Liver (tissue), 9 donors: ENCODE data around the gene TAPBP. TPM values are rescaled to one million over a fixed set of nuclear protein-coding genes. Genes with fewer than 3 reads are reported as not detected.
A peak's percentile ranks its signal among the peaks of the same experiment; 100 is the strongest.

Experiments used
- DNase-seq: peaks from one replicate; pipeline ENCODE4 v3.0.0-alpha.2; 2017; ENCODE audit warnings: low spot score
- H3K27ac ChIP-seq, 2 donors: one replicate each; pipeline ENCODE4 v1.7.0; 2013; ENCODE audit warnings: inconsistent platforms in 2 of 2, low read length in 2 of 2, control low read depth in 1 of 2, low read depth in 1 of 2, mild to moderate bottlenecking in 1 of 2
- H3K27me3 ChIP-seq, 4 donors: one replicate each; pipeline versions ENCODE4 v1.6.1 to v1.7.0; 2013; ENCODE audit warnings: low read length in 3 of 4, inconsistent platforms in 1 of 4, mild to moderate bottlenecking in 1 of 4, moderate library complexity in 1 of 4; ENCODE audit not compliant: control insufficient read depth in 4 of 4, insufficient read depth in 4 of 4
- H3K36me3 ChIP-seq, 4 donors: one replicate each; pipeline versions ENCODE4 v1.6.1 to v1.7.0; 2013; ENCODE audit warnings: low read length in 3 of 4, mild to moderate bottlenecking in 3 of 4, low read depth in 1 of 4, moderate library complexity in 1 of 4; ENCODE audit not compliant: control insufficient read depth in 4 of 4, insufficient read depth in 3 of 4
- H3K4me1 ChIP-seq, 4 donors: one replicate each; pipeline versions ENCODE4 v1.6.1 to v1.7.0; 2013; ENCODE audit warnings: low read length in 3 of 4, mild to moderate bottlenecking in 3 of 4, moderate library complexity in 1 of 4; ENCODE audit not compliant: control insufficient read depth in 4 of 4, insufficient read depth in 4 of 4
- H3K4me3 ChIP-seq, 3 donors: one replicate each; pipeline versions ENCODE4 v1.6.1 to v1.7.0; 2013; ENCODE audit warnings: low read length in 3 of 3, control low read depth in 1 of 3, low read depth in 1 of 3, mild to moderate bottlenecking in 1 of 3
- H3K9ac ChIP-seq, 2 donors: one replicate each; pipeline ENCODE4 v1.7.0; 2013; ENCODE audit warnings: low read length in 2 of 2, mild to moderate bottlenecking in 2 of 2, moderate library complexity in 2 of 2, control low read depth in 1 of 2, low read depth in 1 of 2
- H3K9me3 ChIP-seq, 4 donors: one replicate each; pipeline versions ENCODE4 v1.6.1 to v1.7.0; 2013; ENCODE audit warnings: low read length in 3 of 4; ENCODE audit not compliant: control insufficient read depth in 4 of 4
- FOXA2 ChIP-seq: IDR thresholded peaks from 2 replicates; pipeline ENCODE4 v1.6.1; 2016; ENCODE audit warnings: antibody characterized with exemption
- GABPA ChIP-seq, 2 donors: IDR thresholded peaks in 1 of 2; conservative IDR thresholded peaks in 1 of 2; 2 replicates each; pipeline ENCODE4 v1.6.1; 2016; ENCODE audit warnings: antibody characterized with exemption in 2 of 2, mild to moderate bottlenecking in 1 of 2, moderate library complexity in 1 of 2
- HNF4A ChIP-seq, 2 donors: conservative IDR thresholded peaks; 2 replicates each; pipeline ENCODE4 v1.6.1; 2016; ENCODE audit warnings: antibody characterized with exemption in 2 of 2, mild to moderate bottlenecking in 2 of 2
- HNF4G ChIP-seq: IDR thresholded peaks from 2 replicates; pipeline ENCODE4 v1.6.1; 2016; ENCODE audit warnings: antibody characterized with exemption
- JUND ChIP-seq, 2 donors: IDR thresholded peaks; 2 replicates each; pipeline ENCODE4 v1.6.1; 2016; ENCODE audit warnings: antibody characterized with exemption in 2 of 2
- NR2F2 ChIP-seq: IDR thresholded peaks from 2 replicates; pipeline ENCODE4 v1.6.1; 2016; ENCODE audit warnings: antibody characterized with exemption
- RAD21 ChIP-seq, 2 donors: IDR thresholded peaks; 2 replicates each; pipeline ENCODE4 v1.6.1; 2016; ENCODE audit warnings: antibody characterized with exemption in 2 of 2, mild to moderate bottlenecking in 2 of 2
- RXRA ChIP-seq, 2 donors: IDR thresholded peaks; 2 replicates each; pipeline ENCODE4 v1.6.1; 2017 to 2018; ENCODE audit warnings: antibody characterized with exemption in 2 of 2, mild to moderate bottlenecking in 1 of 2
- SP1 ChIP-seq: IDR thresholded peaks from 2 replicates; pipeline ENCODE4 v1.6.1; 2018; ENCODE audit warnings: antibody characterized with exemption, mild to moderate bottlenecking
- TAF1 ChIP-seq: conservative IDR thresholded peaks from 2 replicates; pipeline ENCODE4 v1.6.1; 2016; ENCODE audit warnings: antibody characterized with exemption, mild to moderate bottlenecking
- YY1 ChIP-seq: IDR thresholded peaks from 2 replicates; pipeline ENCODE4 v1.6.1; 2016; ENCODE audit warnings: antibody characterized with exemption, mild to moderate bottlenecking
- WGBS: extraction: QIAGEN DNeasy Blood & Tissue Kit; methylation state at CpG from one replicate; pipeline ENCODE4 v1.1.7; 2013; 5-methylcytosine and 5-hydroxymethylcytosine counted together
- polyA plus RNA-seq, 2 donors: library from polyadenylated mRNA; stranded (reverse) in 1 of 2; unstranded in 1 of 2; fragments of 200-250 nt in 1 of 2; fragments of >200 nt in 1 of 2; fragmentation: Nextera tagmentation in 1 of 2; extraction: Ambion mirVana in 1 of 2; gene quantifications; one replicate each; pipeline versions ENCODE4 v1.2.1 to v1.2.3, GENCODE V29; 2013 to 2015
- total RNA-seq, 2 donors: library from RNA; depleted of rRNA; stranded (reverse); fragments of >200 nt; gene quantifications; one replicate each; pipeline ENCODE4 v1.2.3, GENCODE V29; 2014
- TF ChIP-seq, protein P1 (sequence below): IDR thresholded peaks from 2 replicates; pipeline ENCODE4 v1.6.1; 2016; ENCODE audit warnings: antibody characterized with exemption
- TF ChIP-seq, protein P2 (sequence below): fragments of 150-350 bp; IDR thresholded peaks from 2 replicates; pipeline ENCODE4 v1.5.1; 2017; ENCODE audit warnings: improper control_type of control experiment, low read depth, low read length; ENCODE audit not compliant: missing input control
- TF ChIP-seq, protein P3 (sequence below): IDR thresholded peaks from 2 replicates; pipeline ENCODE4 v1.6.1; 2016; ENCODE audit warnings: antibody characterized with exemption
- TF ChIP-seq, protein P4 (sequence below): IDR thresholded peaks from 2 replicates; pipeline ENCODE4 v1.6.1; 2016; ENCODE audit warnings: antibody characterized with exemption, mild to moderate bottlenecking
- TF ChIP-seq, protein P5 (sequence below): IDR thresholded peaks from 2 replicates; pipeline ENCODE4 v1.6.1; 2016; ENCODE audit warnings: antibody characterized with exemption
- donor health status: healthy.
- donor health status: healthy.
- donor health status: healthy.
- donor health status: healthy.
- donor health status: healthy.

The TAPBP gene
- total and polyA plus RNA-seq, 4 donors: 47.9 to 74.0 (median 51.0) TPM

DNA sequence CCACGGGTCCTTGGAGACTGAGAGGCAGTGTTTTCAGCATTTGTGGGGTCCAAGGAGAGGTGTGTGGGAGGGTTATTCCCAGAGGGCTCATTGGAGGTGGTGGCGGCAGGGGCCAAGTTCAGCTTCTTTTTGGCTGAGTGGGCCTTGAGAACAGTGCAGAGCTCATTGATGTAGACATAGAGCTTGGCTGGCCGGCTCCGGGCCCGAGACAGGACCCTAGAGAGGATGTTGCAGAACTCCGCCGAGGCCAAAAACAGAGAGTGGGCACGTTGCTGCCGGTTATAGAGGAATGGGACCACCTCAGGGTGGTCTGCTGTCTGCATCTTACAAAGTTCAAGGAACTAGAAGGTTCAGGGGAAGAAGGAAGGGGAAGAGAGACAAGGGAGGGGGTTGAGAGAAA lies 7.3 kb upstream of the TAPBP start:
- Histone ChIP-seq H3K9ac (no peak overlapping the region), H3K36me3 (peaks cover 0 to 16% (median 8%) of the 10 kb centered on the region in 4 donors), H3K4me1 (peaks cover 20 to 54% (median 48%) of the 10 kb centered on the region in 4 donors), H3K27me3 (no peaks in the 10 kb centered on the region), H3K27ac (peak overlapping the region in 1 of 2 donors; percentile 85), H3K9me3 (no peaks in the 10 kb centered on the region), H3K4me3 (no peak overlapping the region)
- WGBS: 91% methylated on average over 9 of the region's 9 CpGs
- no peak for DNase-seq
- TF ChIP-seq SP1: no peak
- TF ChIP-seq, protein P1, sequence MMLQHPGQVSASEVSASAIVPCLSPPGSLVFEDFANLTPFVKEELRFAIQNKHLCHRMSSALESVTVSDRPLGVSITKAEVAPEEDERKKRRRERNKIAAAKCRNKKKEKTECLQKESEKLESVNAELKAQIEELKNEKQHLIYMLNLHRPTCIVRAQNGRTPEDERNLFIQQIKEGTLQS: no peak
- TF ChIP-seq YY1: no peak
- TF ChIP-seq RXRA (IDR thresholded peaks at IDR 0.05): no peak
- TF ChIP-seq FOXA2: no peak
- no peak for TF ChIP-seq HNF4A (conservative IDR thresholded peaks at IDR 0.05)
- no peak for TF ChIP-seq NR2F2
- TF ChIP-seq, protein P2, sequence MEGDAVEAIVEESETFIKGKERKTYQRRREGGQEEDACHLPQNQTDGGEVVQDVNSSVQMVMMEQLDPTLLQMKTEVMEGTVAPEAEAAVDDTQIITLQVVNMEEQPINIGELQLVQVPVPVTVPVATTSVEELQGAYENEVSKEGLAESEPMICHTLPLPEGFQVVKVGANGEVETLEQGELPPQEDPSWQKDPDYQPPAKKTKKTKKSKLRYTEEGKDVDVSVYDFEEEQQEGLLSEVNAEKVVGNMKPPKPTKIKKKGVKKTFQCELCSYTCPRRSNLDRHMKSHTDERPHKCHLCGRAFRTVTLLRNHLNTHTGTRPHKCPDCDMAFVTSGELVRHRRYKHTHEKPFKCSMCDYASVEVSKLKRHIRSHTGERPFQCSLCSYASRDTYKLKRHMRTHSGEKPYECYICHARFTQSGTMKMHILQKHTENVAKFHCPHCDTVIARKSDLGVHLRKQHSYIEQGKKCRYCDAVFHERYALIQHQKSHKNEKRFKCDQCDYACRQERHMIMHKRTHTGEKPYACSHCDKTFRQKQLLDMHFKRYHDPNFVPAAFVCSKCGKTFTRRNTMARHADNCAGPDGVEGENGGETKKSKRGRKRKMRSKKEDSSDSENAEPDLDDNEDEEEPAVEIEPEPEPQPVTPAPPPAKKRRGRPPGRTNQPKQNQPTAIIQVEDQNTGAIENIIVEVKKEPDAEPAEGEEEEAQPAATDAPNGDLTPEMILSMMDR: no peak

DNA sequence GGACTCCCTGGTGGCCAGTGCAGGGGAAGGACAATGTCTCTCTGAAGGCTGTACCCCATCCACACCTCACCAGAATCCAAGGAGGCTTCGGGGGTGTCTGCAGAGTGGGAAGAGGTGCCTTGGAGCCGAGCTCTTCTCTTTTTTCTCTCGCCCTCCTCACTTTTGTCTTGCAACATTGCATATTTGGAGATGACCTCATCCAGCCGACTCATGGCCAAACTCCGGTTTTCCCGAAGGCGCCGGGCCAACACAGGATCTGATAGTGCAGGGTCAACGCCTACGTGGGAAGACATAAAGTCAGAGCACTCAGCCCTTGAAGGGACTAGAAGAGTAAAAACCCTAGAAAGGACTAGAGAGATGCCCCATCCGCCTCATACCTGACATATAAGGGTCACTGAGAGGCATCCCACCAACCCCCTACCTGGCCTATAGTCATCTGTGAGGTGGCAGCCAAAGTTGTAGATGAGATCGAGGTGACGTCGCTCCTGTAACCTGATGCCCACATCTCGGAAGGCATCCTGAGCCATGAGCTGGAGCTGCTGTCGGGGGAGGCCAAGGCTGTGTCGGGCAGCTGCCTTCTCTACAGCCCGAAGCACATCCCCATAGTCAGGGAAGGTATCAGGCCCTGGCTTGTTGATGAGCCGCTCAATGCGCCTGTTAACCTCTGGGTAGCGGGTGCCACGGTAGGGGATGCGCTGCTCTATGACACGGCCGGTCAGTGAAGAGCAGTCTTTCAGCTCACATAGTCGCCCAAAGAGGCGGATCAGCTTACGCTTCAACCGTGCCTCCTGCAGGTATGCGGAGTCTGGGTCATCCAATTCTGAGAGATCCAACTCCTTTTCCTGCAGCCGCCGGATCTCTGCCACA lies 6.7 kb upstream of the TAPBP start:
- Histone ChIP-seq H3K27ac (peak overlapping the region; percentile 47 to 85), H3K4me3 (no peak overlapping the region), H3K9ac (no peak overlapping the region), H3K9me3 (no peaks in the 10 kb centered on the region), H3K27me3 (no peaks in the 10 kb centered on the region), H3K4me1 (peaks cover 20 to 54% (median 48%) of the 10 kb centered on the region in 4 donors), H3K36me3 (peaks cover 0 to 16% (median 8%) of the 10 kb centered on the region in 4 donors)
- TF ChIP-seq TAF1: no peak
- no peak for TF ChIP-seq FOXA2
- no peak for TF ChIP-seq RXRA (IDR thresholded peaks at IDR 0.05)
- TF ChIP-seq, protein P1: peak; percentile 59
- no peak for TF ChIP-seq RAD21 (IDR thresholded peaks at IDR 0.05)
- TF ChIP-seq HNF4A (conservative IDR thresholded peaks at IDR 0.05): peak; percentile 13 to 29
- TF ChIP-seq JUND (IDR thresholded peaks at IDR 0.05): peak; percentile 86 to 96
- TF ChIP-seq, protein P3, sequence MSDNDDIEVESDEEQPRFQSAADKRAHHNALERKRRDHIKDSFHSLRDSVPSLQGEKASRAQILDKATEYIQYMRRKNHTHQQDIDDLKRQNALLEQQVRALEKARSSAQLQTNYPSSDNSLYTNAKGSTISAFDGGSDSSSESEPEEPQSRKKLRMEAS: no peak
- TF ChIP-seq HNF4G: no peak
- TF ChIP-seq, protein P4, sequence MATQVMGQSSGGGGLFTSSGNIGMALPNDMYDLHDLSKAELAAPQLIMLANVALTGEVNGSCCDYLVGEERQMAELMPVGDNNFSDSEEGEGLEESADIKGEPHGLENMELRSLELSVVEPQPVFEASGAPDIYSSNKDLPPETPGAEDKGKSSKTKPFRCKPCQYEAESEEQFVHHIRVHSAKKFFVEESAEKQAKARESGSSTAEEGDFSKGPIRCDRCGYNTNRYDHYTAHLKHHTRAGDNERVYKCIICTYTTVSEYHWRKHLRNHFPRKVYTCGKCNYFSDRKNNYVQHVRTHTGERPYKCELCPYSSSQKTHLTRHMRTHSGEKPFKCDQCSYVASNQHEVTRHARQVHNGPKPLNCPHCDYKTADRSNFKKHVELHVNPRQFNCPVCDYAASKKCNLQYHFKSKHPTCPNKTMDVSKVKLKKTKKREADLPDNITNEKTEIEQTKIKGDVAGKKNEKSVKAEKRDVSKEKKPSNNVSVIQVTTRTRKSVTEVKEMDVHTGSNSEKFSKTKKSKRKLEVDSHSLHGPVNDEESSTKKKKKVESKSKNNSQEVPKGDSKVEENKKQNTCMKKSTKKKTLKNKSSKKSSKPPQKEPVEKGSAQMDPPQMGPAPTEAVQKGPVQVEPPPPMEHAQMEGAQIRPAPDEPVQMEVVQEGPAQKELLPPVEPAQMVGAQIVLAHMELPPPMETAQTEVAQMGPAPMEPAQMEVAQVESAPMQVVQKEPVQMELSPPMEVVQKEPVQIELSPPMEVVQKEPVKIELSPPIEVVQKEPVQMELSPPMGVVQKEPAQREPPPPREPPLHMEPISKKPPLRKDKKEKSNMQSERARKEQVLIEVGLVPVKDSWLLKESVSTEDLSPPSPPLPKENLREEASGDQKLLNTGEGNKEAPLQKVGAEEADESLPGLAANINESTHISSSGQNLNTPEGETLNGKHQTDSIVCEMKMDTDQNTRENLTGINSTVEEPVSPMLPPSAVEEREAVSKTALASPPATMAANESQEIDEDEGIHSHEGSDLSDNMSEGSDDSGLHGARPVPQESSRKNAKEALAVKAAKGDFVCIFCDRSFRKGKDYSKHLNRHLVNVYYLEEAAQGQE: no peak
- no peak for TF ChIP-seq SP1
- peak in 1 of 2 donors; percentile 7 for TF ChIP-seq GABPA (IDR thresholded peaks at IDR 0.05 in 1 of 2, conservative IDR thresholded peaks at IDR 0.05 in 1 of 2)
- TF ChIP-seq, protein P5, sequence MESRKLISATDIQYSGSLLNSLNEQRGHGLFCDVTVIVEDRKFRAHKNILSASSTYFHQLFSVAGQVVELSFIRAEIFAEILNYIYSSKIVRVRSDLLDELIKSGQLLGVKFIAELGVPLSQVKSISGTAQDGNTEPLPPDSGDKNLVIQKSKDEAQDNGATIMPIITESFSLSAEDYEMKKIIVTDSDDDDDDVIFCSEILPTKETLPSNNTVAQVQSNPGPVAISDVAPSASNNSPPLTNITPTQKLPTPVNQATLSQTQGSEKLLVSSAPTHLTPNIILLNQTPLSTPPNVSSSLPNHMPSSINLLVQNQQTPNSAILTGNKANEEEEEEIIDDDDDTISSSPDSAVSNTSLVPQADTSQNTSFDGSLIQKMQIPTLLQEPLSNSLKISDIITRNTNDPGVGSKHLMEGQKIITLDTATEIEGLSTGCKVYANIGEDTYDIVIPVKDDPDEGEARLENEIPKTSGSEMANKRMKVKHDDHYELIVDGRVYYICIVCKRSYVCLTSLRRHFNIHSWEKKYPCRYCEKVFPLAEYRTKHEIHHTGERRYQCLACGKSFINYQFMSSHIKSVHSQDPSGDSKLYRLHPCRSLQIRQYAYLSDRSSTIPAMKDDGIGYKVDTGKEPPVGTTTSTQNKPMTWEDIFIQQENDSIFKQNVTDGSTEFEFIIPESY: no peak
- no peak for TF ChIP-seq NR2F2
- TF ChIP-seq YY1: no peak
- no peak for DNase-seq
- WGBS: 73% methylated on average over 32 of the region's 32 CpGs
